Peyer's patch (tissue), 4 donors: ENCODE data around the gene IFNL1.

Source experiments
- POLR2A ChIP-seq, 2 donors: fragments of 450-650 bp; IDR thresholded peaks; one replicate each; pipeline ENCODE4 v1.5.1; 2017; ENCODE audit warnings: antibody characterized with exemption in 2 of 2, mild to moderate bottlenecking in 2 of 2, moderate library complexity in 2 of 2
- TF ChIP-seq, protein P1 (sequence below), 6 experiments: fragments of 450-650 bp in 4 of 6; fragments of 200-600 bp in 2 of 6; sonication (generic) in 1 of 6; IDR thresholded peaks; one replicate each; pipeline ENCODE4 v1.5.1; 2017 to 2019; ENCODE audit warnings: antibody characterized with exemption in 6 of 6, mild to moderate bottlenecking in 3 of 6, moderate library complexity in 1 of 6

DNA sequence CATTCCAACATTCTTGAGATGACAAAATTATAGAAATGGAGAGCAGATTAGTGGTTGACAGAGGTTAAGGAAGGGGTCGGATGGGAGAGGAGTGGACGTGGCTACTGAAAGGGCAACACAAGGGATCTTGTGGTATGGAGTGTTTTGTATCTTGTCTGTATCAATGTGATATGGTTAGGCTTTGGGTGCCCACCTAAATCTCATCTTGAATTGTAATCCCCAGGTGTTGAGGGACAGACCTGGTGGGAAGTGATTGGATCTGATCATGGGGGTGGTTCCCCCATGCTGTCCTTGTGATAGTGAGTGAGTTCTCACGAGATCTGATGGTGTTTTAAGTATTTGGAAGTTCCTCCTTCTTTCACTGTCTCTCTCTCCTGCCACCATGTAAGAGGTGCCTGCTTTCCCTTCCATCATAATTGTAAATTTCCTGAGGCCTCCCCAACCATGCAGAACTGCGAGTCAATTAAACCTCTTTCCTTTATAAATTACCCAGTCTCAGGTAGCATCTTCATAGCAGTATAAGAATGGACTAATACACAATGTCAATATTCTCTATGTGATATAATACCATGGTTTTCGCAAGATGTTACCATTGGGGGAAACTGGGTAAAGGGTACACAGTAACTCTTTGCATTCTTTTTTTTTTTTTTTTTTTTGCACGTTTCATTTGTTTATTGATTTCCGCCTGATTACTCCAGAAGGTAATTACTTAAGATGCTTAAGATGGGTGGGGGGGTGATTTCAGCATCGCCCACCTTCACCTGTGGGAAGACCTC is 42.6 kb upstream of the IFNL1 start:
- TF ChIP-seq, protein P1, sequence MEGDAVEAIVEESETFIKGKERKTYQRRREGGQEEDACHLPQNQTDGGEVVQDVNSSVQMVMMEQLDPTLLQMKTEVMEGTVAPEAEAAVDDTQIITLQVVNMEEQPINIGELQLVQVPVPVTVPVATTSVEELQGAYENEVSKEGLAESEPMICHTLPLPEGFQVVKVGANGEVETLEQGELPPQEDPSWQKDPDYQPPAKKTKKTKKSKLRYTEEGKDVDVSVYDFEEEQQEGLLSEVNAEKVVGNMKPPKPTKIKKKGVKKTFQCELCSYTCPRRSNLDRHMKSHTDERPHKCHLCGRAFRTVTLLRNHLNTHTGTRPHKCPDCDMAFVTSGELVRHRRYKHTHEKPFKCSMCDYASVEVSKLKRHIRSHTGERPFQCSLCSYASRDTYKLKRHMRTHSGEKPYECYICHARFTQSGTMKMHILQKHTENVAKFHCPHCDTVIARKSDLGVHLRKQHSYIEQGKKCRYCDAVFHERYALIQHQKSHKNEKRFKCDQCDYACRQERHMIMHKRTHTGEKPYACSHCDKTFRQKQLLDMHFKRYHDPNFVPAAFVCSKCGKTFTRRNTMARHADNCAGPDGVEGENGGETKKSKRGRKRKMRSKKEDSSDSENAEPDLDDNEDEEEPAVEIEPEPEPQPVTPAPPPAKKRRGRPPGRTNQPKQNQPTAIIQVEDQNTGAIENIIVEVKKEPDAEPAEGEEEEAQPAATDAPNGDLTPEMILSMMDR (IDR thresholded peaks at IDR 0.05) = no peak
- no peak for TF ChIP-seq POLR2A (IDR thresholded peaks at IDR 0.05)
